ENCODE data around the gene MIEF2. TPM values are rescaled to one million over a fixed set of nuclear protein-coding genes. Genes with fewer than 3 reads are reported as not detected.

MIEF2 gene
- total RNA-seq, 1 donor from 2014 or later, result 22.2 TPM

Other genes with a start within 250 kb of the MIEF2 start
- gene ATPAF2, start 221.5 kb upstream of the MIEF2 start, total RNA-seq, result 25.3 and 31.5 TPM in 2 replicates
- gene GID4, start 221.3 kb upstream of the MIEF2 start, total RNA-seq, result 10.2 and 12.1 TPM in 2 replicates
- gene DRG2, start 172.7 kb upstream of the MIEF2 start, total RNA-seq, result 42.9 and 49.3 TPM in 2 replicates
- gene MYO15A, start 151.9 kb upstream of the MIEF2 start, total RNA-seq, result 3.3 and 3.9 TPM in 2 replicates
- 78.1 and 78.4 TPM in 2 replicates for gene ALKBH5, start 76.8 kb upstream of the MIEF2 start, total RNA-seq
- 75.8 and 76.7 TPM in 2 replicates for gene LLGL1, start 35.0 kb upstream of the MIEF2 start, total RNA-seq
- 256 and 260 TPM in 2 replicates for gene FLII, start 1.9 kb upstream of the MIEF2 start, total RNA-seq
- gene TOP3A, start 54.3 kb downstream of the MIEF2 start, total RNA-seq, result 60.4 and 63.2 TPM in 2 replicates
- gene SMCR8, start 54.6 kb downstream of the MIEF2 start, total RNA-seq, result 16.6 and 17.7 TPM in 2 replicates
- gene SHMT1, start 102.9 kb downstream of the MIEF2 start, total RNA-seq, result 36.1 and 36.6 TPM in 2 replicates
- gene EVPLL, start 117.1 kb downstream of the MIEF2 start, total RNA-seq, result not detected in 2 replicates
- gene LGALS9C, start 216.1 kb downstream of the MIEF2 start, total RNA-seq, result not detected in 2 replicates

Measured in progenitor cell of endocrine pancreas (in vitro differentiated cells).